GM12875 (cell line): Measurements from ENCODE around the gene OVOL1.

Experiments
- H3K4me3 ChIP-seq: one replicate; pipeline ENCODE4 v1.5.1; 2011; ENCODE audit warnings: low read depth, low read length, control low read depth
- CTCF ChIP-seq: IDR thresholded peaks from 2 replicates; pipeline ENCODE4 v1.5.1; 2011; ENCODE audit warnings: low read depth, mild to moderate bottlenecking, control low read depth, inconsistent platforms, low read length, moderate library complexity, borderline replicate concordance; ENCODE audit not compliant: insufficient read depth

OVOL1 gene

GRCh38 chr11:65786786-65787636 lies at the start of gene OVOL1:
TSS of gene OVOL1 (plus strand) at chr11:65787063. CDS start at chr11:65787374, 311 bp downstream.
- TF ChIP-seq CTCF = no peak
- no peak within 1 kb of the TSS for H3K4me3 ChIP-seq

- no peak for TF ChIP-seq CTCF
- no peak overlapping the region for H3K4me3 ChIP-seq
These were observed 47.8 kb upstream of the OVOL1 start for GRCh38 chr11:65739022-65739421.

- no peak for TF ChIP-seq CTCF
- H3K4me3 ChIP-seq = no peak overlapping the region
These were observed 45.7 kb upstream of the OVOL1 start for GRCh38 chr11:65741185-65741584.

- no peak overlapping the region for H3K4me3 ChIP-seq
- no peak for TF ChIP-seq CTCF
These were observed 44.5 kb upstream of the OVOL1 start for GRCh38 chr11:65742353-65742752.

GRCh38 chr11:65743681-65744025 lies 43.2 kb upstream of the OVOL1 start:
- H3K4me3 ChIP-seq = no peak overlapping the region
- no peak for TF ChIP-seq CTCF

GRCh38 chr11:65744026-65744698 lies 42.7 kb upstream of the OVOL1 start:
- no peak overlapping the region for H3K4me3 ChIP-seq
- TF ChIP-seq CTCF = no peak

- no peak for TF ChIP-seq CTCF
- no peak overlapping the region for H3K4me3 ChIP-seq
These were observed 42.2 kb upstream of the OVOL1 start for GRCh38 chr11:65744699-65745042.
